ENCODE results near the gene CORO2A. TPM values are rescaled to one million over a fixed set of nuclear protein-coding genes. Genes with fewer than 3 reads are reported as not detected.

The CORO2A gene
- total and polyA plus RNA-seq, 2 of the 13 experiments (the other 11 are each of a cell fraction or from before 2014, with no cell fraction given) = 14.4 to 15.3 TPM

DNA sequence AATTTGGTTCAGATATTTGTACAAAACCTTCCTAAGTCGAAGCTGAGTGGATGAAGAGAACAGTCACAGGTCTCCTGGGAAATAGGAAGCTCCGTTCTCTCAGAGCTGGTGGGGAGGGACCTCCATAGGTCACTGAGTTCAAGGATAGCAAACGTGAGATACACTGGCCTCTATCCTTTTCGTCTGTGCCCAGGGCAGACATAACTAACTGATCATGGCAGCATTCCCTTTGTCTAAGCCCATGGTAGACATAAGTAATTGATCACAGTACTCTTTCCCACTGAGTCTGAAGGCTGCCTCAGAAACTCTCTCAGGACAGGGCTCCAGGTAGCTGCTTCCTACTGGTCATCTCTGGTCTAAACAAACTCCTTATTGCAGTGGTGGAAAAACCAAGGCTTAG lies 12.3 kb upstream of the CORO2A start (continued):
- TF ChIP-seq KIAA2018 (CRISPR knock-in tag; IDR thresholded peaks at IDR 0.05; ENCODE audit: borderline replicate concordance) (no peak), HES4 (CRISPR knock-in tag; IDR thresholded peaks at IDR 0.05; ENCODE audit: borderline replicate concordance) (no peak), ZFP36L1 (CRISPR knock-in tag; IDR thresholded peaks at IDR 0.05) (no peak), NFRKB (IDR thresholded peaks at IDR 0.05) (no peak), ZNF292 (CRISPR knock-in tag; IDR thresholded peaks at IDR 0.05; ENCODE audit: borderline replicate concordance, low read depth) (no peak), RAD21 (CRISPR knock-in tag; IDR thresholded peaks at IDR 0.05) (no peak), NFATC3 (CRISPR knock-in tag; IDR thresholded peaks at IDR 0.05) (no peak), HOXA9 (CRISPR knock-in tag; IDR thresholded peaks at IDR 0.05; ENCODE audit: borderline replicate concordance) (no peak), ZNF512B (CRISPR knock-in tag; IDR thresholded peaks at IDR 0.05; ENCODE audit: borderline replicate concordance) (no peak), TFDP2 (CRISPR knock-in tag; IDR thresholded peaks at IDR 0.05) (no peak), ATM (IDR thresholded peaks at IDR 0.05; ENCODE audit: borderline replicate concordance) (no peak), ZNF670 (CRISPR knock-in tag; IDR thresholded peaks at IDR 0.05; ENCODE audit: borderline replicate concordance) (no peak)
- TF ChIP-seq, protein P1, sequence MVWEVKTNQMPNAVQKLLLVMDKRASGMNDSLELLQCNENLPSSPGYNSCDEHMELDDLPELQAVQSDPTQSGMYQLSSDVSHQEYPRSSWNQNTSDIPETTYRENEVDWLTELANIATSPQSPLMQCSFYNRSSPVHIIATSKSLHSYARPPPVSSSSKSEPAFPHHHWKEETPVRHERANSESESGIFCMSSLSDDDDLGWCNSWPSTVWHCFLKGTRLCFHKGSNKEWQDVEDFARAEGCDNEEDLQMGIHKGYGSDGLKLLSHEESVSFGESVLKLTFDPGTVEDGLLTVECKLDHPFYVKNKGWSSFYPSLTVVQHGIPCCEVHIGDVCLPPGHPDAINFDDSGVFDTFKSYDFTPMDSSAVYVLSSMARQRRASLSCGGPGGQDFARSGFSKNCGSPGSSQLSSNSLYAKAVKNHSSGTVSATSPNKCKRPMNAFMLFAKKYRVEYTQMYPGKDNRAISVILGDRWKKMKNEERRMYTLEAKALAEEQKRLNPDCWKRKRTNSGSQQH (CRISPR knock-in tag; IDR thresholded peaks at IDR 0.05; ENCODE audit: low read depth) = no peak
- TF ChIP-seq, protein P2, sequence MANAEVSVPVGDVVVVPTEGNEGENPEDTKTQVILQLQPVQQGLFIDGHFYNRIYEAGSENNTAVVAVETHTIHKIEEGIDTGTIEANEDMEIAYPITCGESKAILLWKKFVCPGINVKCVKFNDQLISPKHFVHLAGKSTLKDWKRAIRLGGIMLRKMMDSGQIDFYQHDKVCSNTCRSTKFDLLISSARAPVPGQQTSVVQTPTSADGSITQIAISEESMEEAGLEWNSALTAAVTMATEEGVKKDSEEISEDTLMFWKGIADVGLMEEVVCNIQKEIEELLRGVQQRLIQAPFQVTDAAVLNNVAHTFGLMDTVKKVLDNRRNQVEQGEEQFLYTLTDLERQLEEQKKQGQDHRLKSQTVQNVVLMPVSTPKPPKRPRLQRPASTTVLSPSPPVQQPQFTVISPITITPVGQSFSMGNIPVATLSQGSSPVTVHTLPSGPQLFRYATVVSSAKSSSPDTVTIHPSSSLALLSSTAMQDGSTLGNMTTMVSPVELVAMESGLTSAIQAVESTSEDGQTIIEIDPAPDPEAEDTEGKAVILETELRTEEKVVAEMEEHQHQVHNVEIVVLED (CRISPR knock-in tag; IDR thresholded peaks at IDR 0.05; ENCODE audit: borderline replicate concordance) = no peak

Data from HepG2 (cell line).